GM12864 (cell line): Measurements from ENCODE around the gene IDH2.
"Not testable (repeated sequence)": the region's sequence is repeated elsewhere in the genome, so short reads cannot be mapped to it uniquely, and the experiment has no call there.

Source experiments
- DNase-seq: peaks from one replicate; pipeline ENCODE4 v3.0.0-alpha.2; 2011; ENCODE audit warnings: low read depth
- H3K4me3 ChIP-seq: 2 replicates; pipeline ENCODE4 v1.5.1; 2011; ENCODE audit warnings: mild to moderate bottlenecking, low read depth, low read length, control low read depth
- CTCF ChIP-seq: IDR thresholded peaks from 2 replicates; pipeline ENCODE4 v1.5.1; 2011; ENCODE audit warnings: low read depth, mild to moderate bottlenecking, moderate library complexity, low read length, control low read depth, inconsistent platforms; ENCODE audit errors: missing control alignments

IDH2 gene

GRCh38 chr15:90142216-90143165 is 40.2 kb upstream of the IDH2 start:
- no peak for TF ChIP-seq CTCF
- no peak for DNase-seq
- no peak overlapping the region for H3K4me3 ChIP-seq

- H3K4me3 ChIP-seq: no peak overlapping the region
- no peak for DNase-seq
- no peak for TF ChIP-seq CTCF
These were observed 39.4 kb upstream of the IDH2 start for GRCh38 chr15:90141646-90142045.

- H3K4me3 ChIP-seq, DNase-seq: not testable (repeated sequence)
These were observed 37.3 kb upstream of the IDH2 start for GRCh38 chr15:90139549-90139948.

GRCh38 chr15:90138071-90138833 is 36.0 kb upstream of the IDH2 start:
- DNase-seq: no peak
- no peak overlapping the region for H3K4me3 ChIP-seq

GRCh38 chr15:90132437-90132836 is 30.2 kb upstream of the IDH2 start:
- TF ChIP-seq CTCF: no peak
- no peak for DNase-seq
- no peak overlapping the region for H3K4me3 ChIP-seq

More at GRCh38 chr15:90138071-90138833, 36.0 kb upstream of the IDH2 start:
- no peak for TF ChIP-seq CTCF

GRCh38 chr15:90131848-90132247 is 29.6 kb upstream of the IDH2 start:
- no peak overlapping the region for H3K4me3 ChIP-seq
- TF ChIP-seq CTCF: no peak
- DNase-seq: no peak

GRCh38 chr15:90130291-90130690 is 28.0 kb upstream of the IDH2 start:
- no peak overlapping the region for H3K4me3 ChIP-seq
- no peak for TF ChIP-seq CTCF
- DNase-seq: no peak
